Fibroblast of lung (primary cell): ENCODE results near the gene SLC1A4. TPM values are rescaled to one million over a fixed set of nuclear protein-coding genes. Genes with fewer than 3 reads are reported as not detected.

Source experiments
- DNase-seq, 2 donors: peaks; one replicate each; pipeline versions ENCODE4 v3.0.0 to v3.0.0-alpha.2; 2010; ENCODE audit warnings: low read depth in 2 of 2
- H2AFZ ChIP-seq: 2 replicates; pipeline ENCODE4 v1.5.1; 2012; ENCODE audit warnings: low read length, control low read depth, inconsistent platforms
- H3K27ac ChIP-seq: 2 replicates; pipeline ENCODE4 v1.5.1; 2011; ENCODE audit warnings: low read length, control low read depth; ENCODE audit not compliant: insufficient read depth
- H3K27me3 ChIP-seq: 2 replicates; pipeline ENCODE4 v1.5.1; 2011; ENCODE audit warnings: mild to moderate bottlenecking, low read length; ENCODE audit not compliant: control insufficient read depth, insufficient read depth
- H3K36me3 ChIP-seq: 2 replicates; pipeline ENCODE4 v1.5.1; 2011; ENCODE audit warnings: low read length; ENCODE audit not compliant: control insufficient read depth, insufficient read depth
- H3K4me1 ChIP-seq: 2 replicates; pipeline ENCODE4 v1.5.1; 2011; ENCODE audit warnings: low read length; ENCODE audit not compliant: control insufficient read depth, insufficient read depth; ENCODE audit errors: extremely low read depth
- H3K4me2 ChIP-seq: 2 replicates; pipeline ENCODE4 v1.5.1; 2011; ENCODE audit warnings: low read length, control low read depth; ENCODE audit not compliant: insufficient read depth; ENCODE audit errors: extremely low read depth
- H3K4me3 ChIP-seq, 4 experiments: fragments of 200-600 bp in 1 of 4; sonication (generic) in 1 of 4; replicated peaks in 1 of 4; 2 replicates each; pipeline ENCODE4 v1.5.1; 2011 to 2016; ENCODE audit warnings: low read length in 4 of 4, low read depth in 3 of 4, mild to moderate bottlenecking in 3 of 4, control low read depth in 2 of 4, inconsistent platforms in 1 of 4, mixed read lengths in 1 of 4; ENCODE audit not compliant: insufficient read depth in 1 of 4; ENCODE audit errors: control extremely low read depth in 1 of 4
- H3K79me2 ChIP-seq: 2 replicates; pipeline ENCODE4 v1.5.1; 2012; ENCODE audit warnings: mild to moderate bottlenecking, low read length, inconsistent platforms; ENCODE audit not compliant: control insufficient read depth, insufficient read depth
- H3K9ac ChIP-seq: 2 replicates; pipeline ENCODE4 v1.5.1; 2011; ENCODE audit warnings: mild to moderate bottlenecking, low read length, control low read depth; ENCODE audit not compliant: insufficient read depth
- H3K9me3 ChIP-seq: 2 replicates; pipeline ENCODE4 v1.5.1; 2012; ENCODE audit warnings: low read depth, low read length; ENCODE audit not compliant: control insufficient read depth, insufficient read depth
- H4K20me1 ChIP-seq: 2 replicates; pipeline ENCODE4 v1.5.1; 2011; ENCODE audit warnings: low read length; ENCODE audit not compliant: control insufficient read depth, insufficient read depth; ENCODE audit errors: extremely low read depth
- EZH2 ChIP-seq: IDR thresholded peaks from 2 replicates; pipeline ENCODE4 v1.5.1; 2012; ENCODE audit warnings: low read length, control low read depth, mild to moderate bottlenecking; ENCODE audit errors: missing control alignments
- polyA plus RNA-seq, 2 donors: library from polyadenylated mRNA; depleted of rRNA in 1 of 2; stranded (reverse) in 1 of 2; unstranded in 1 of 2; fragments of >200 nt; gene quantifications; 2 replicates each; pipeline ENCODE4 v1.2.1, GENCODE V29; 2011 to 2012; ENCODE audit warnings: missing spikeins in 1 of 2
- total RNA-seq: library from RNA; depleted of rRNA; stranded (reverse); fragments of >200 nt; gene quantifications from 2 replicates; pipeline ENCODE4 v1.2.1, GENCODE V29; 2014
- TF ChIP-seq, protein P1 (sequence below), 2 donors: IDR thresholded peaks in 1 of 2; conservative IDR thresholded peaks in 1 of 2; 1 replicate in 1 of 2; 2 replicates in 1 of 2; pipeline ENCODE4 v1.5.1; 2011 to 2012; ENCODE audit warnings: low read length in 2 of 2, control low read depth in 1 of 2, inconsistent platforms in 1 of 2, low read depth in 1 of 2, mild to moderate bottlenecking in 1 of 2

The SLC1A4 gene
- total and polyA plus RNA-seq, 2 donors (not counting 1 experiment from before 2014, with no cell fraction given): 4.9 to 20.8 TPM

DNA sequence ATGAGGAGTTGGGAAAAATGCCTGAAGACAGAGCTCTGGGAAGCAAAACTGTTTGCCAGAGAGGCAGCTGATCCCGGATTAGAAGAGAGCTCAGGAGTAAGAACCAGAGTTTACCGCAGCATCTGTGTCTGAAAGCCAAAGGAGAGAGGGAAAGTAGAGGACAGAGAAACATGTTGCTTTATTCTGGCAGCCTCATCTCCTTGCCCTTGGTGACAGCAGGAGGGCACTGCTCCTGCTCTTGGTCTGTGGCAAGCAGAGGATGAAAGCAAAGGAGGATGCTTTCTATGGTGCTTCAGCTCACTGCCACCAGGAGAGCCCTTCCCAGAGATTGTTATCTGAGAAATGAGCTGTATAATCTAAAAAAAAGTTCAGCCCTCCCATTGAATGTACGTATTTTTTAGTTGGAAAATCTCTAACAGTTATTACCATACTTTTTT, 7.7 kb downstream of the SLC1A4 start:
- Histone ChIP-seq H2AFZ (no peak overlapping the region), H3K9ac (no peak overlapping the region), H3K9me3 (no peaks in the 10 kb centered on the region), H3K27me3 (no peaks in the 10 kb centered on the region), H3K4me2 (no peak overlapping the region), H3K27ac (no peak overlapping the region), H3K79me2 (no peaks in the 10 kb centered on the region), H4K20me1 (no peaks in the 10 kb centered on the region), H3K4me1 (no peaks in the 10 kb centered on the region), H3K36me3 (no peaks in the 10 kb centered on the region), H3K4me3 (no peak overlapping the region)
- no peak for TF ChIP-seq EZH2
- TF ChIP-seq, protein P1, sequence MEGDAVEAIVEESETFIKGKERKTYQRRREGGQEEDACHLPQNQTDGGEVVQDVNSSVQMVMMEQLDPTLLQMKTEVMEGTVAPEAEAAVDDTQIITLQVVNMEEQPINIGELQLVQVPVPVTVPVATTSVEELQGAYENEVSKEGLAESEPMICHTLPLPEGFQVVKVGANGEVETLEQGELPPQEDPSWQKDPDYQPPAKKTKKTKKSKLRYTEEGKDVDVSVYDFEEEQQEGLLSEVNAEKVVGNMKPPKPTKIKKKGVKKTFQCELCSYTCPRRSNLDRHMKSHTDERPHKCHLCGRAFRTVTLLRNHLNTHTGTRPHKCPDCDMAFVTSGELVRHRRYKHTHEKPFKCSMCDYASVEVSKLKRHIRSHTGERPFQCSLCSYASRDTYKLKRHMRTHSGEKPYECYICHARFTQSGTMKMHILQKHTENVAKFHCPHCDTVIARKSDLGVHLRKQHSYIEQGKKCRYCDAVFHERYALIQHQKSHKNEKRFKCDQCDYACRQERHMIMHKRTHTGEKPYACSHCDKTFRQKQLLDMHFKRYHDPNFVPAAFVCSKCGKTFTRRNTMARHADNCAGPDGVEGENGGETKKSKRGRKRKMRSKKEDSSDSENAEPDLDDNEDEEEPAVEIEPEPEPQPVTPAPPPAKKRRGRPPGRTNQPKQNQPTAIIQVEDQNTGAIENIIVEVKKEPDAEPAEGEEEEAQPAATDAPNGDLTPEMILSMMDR (conservative IDR thresholded peaks at IDR 0.05 in 1 of 2, IDR thresholded peaks at IDR 0.05 in 1 of 2; ENCODE audit: low read depth in 1 of 2, low read length in 2 of 2): no peak
- no peak for DNase-seq

DNA sequence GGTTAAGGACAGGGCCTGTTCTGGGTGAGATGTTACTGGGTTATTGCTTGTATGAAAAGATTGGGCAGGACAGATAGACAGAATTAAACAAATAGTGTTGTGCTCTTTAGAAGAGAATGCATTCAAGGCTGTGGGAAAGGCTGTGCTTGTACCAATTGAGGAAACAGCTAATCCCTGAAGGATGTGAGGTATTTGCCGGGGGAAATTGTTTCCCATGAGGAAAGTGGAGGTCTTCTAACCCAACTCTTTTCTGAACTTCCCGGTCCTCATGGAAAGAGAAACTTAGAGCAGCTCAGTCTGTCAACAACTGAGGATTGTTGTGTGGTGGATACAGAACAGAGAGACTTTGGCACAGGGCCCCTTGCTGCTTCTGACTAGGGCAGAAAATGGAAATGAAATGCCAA, 9.5 kb downstream of the SLC1A4 start:
- peak in 1 of 2 donors; percentile 73 for DNase-seq
- Histone ChIP-seq H3K9ac (no peak overlapping the region), H3K27ac (no peak overlapping the region), H3K4me1 (no peaks in the 10 kb centered on the region), H3K9me3 (no peaks in the 10 kb centered on the region), H3K4me3 (peak overlapping the region in 1 of 4 experiments; percentile 4), H3K27me3 (no peaks in the 10 kb centered on the region), H3K4me2 (no peak overlapping the region), H2AFZ (no peak overlapping the region), H4K20me1 (no peaks in the 10 kb centered on the region), H3K36me3 (no peaks in the 10 kb centered on the region), H3K79me2 (no peaks in the 10 kb centered on the region)
- TF ChIP-seq EZH2: no peak
- TF ChIP-seq, protein P1 (conservative IDR thresholded peaks at IDR 0.05 in 1 of 2, IDR thresholded peaks at IDR 0.05 in 1 of 2; ENCODE audit: low read depth in 1 of 2, low read length in 2 of 2): no peak

DNA sequence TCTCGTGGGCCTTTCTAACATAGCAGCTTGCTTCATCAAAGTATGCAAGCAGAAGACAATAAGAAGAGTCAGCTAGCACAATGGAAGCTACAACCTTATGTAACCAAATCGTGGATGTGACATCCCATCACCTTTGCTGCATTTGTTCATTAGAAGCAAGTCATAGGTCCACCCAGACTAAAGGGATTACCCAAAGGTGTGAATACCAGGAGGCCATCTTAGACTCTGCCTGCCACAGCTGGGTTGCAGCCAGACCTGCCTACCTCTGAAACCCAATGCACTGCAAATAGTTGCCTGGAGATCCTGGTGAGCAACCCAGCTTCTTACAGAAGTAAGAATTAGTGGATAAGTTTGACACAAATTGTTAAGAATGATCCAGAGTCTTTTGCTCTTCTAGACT, 10.6 kb downstream of the SLC1A4 start:
- DNase-seq: no peak
- TF ChIP-seq EZH2: no peak
- TF ChIP-seq, protein P1 (conservative IDR thresholded peaks at IDR 0.05 in 1 of 2, IDR thresholded peaks at IDR 0.05 in 1 of 2; ENCODE audit: low read depth in 1 of 2, low read length in 2 of 2): no peak
- H2AFZ ChIP-seq: no peak overlapping the region
- no peaks in the 10 kb centered on the region for H3K27me3 ChIP-seq
- H3K36me3 ChIP-seq: no peaks in the 10 kb centered on the region
- H3K9ac ChIP-seq: no peak overlapping the region
- H3K9me3 ChIP-seq: no peaks in the 10 kb centered on the region
- no peak overlapping the region for H3K4me3 ChIP-seq
- H3K27ac ChIP-seq: no peak overlapping the region
- H3K79me2 ChIP-seq: no peaks in the 10 kb centered on the region
- no peaks in the 10 kb centered on the region for H4K20me1 ChIP-seq
- no peak overlapping the region for H3K4me2 ChIP-seq
- H3K4me1 ChIP-seq: no peaks in the 10 kb centered on the region
